HepG2 (cell line): ENCODE measurements around the gene IRF3. TPM values are rescaled to one million over a fixed set of nuclear protein-coding genes. Genes with fewer than 3 reads are reported as not detected.

ENCODE experiments used
- ATF7-NPFF ChIP-seq: sonication (generic); formaldehyde crosslinking; IDR thresholded peaks from 2 replicates; pipeline ENCODE4 v1.8.1; 2023; ENCODE audit warnings: mild to moderate bottlenecking, low read depth, missing genetic modification reagents, moderate library complexity
- CC2D1A ChIP-seq: sonication (generic); formaldehyde crosslinking; IDR thresholded peaks from 2 replicates; pipeline ENCODE4 v1.8.1; 2023; ENCODE audit warnings: mild to moderate bottlenecking, missing genetic modification reagents
- JUN ChIP-seq: sonication (generic); formaldehyde crosslinking; IDR thresholded peaks from 2 replicates; pipeline ENCODE4 v1.4.0; 2020; ENCODE audit warnings: mild to moderate bottlenecking, missing genetic modification reagents
- KDM4B ChIP-seq: sonication (generic); formaldehyde crosslinking; IDR thresholded peaks from 2 replicates; pipeline ENCODE4 v1.4.0; 2020; ENCODE audit warnings: missing genetic modification reagents
- MTERF4 ChIP-seq: sonication (generic); formaldehyde crosslinking; IDR thresholded peaks from 2 replicates; pipeline ENCODE4 v1.8.0; 2023; ENCODE audit warnings: mild to moderate bottlenecking, missing genetic modification reagents
- PTBP1 ChIP-seq: fragments of 200-400 bp; formaldehyde crosslinking; IDR thresholded peaks from 2 replicates; pipeline ENCODE4 v1.6.1; 2018; ENCODE audit warnings: low read length, low read depth; ENCODE audit not compliant: poor library complexity, severe bottlenecking
- RFX5 ChIP-seq: IDR thresholded peaks from 2 replicates; pipeline ENCODE4 v1.6.1; 2011; ENCODE audit warnings: low read depth, low read length, improper control_type of control experiment
- ZC3H13 ChIP-seq: sonication (generic); formaldehyde crosslinking; IDR thresholded peaks from 2 replicates; pipeline ENCODE4 v1.8.1; 2023; ENCODE audit warnings: mild to moderate bottlenecking, missing genetic modification reagents, moderate library complexity
- ZNF10 ChIP-seq: sonication (generic); formaldehyde crosslinking; IDR thresholded peaks from 2 replicates; pipeline ENCODE4 v1.4.0; 2020; ENCODE audit warnings: mild to moderate bottlenecking, low read depth, missing genetic modification reagents, borderline replicate concordance
- ZNF280D ChIP-seq: sonication (generic); formaldehyde crosslinking; IDR thresholded peaks from 2 replicates; pipeline ENCODE4 v1.5.1; 2020; ENCODE audit warnings: mild to moderate bottlenecking, missing genetic modification reagents
- ZNF317 ChIP-seq: sonication (generic); formaldehyde crosslinking; IDR thresholded peaks from 2 replicates; pipeline ENCODE4 v1.5.0; 2020; ENCODE audit warnings: mild to moderate bottlenecking, missing genetic modification reagents
- ZNF329 ChIP-seq: sonication (generic); formaldehyde crosslinking; IDR thresholded peaks from 2 replicates; pipeline ENCODE4 v1.9.0; 2021; ENCODE audit warnings: low read depth, mild to moderate bottlenecking, missing genetic modification reagents
- ZNF660 ChIP-seq: sonication (generic); formaldehyde crosslinking; IDR thresholded peaks from 2 replicates; pipeline ENCODE4 v1.5.1; 2020; ENCODE audit warnings: mild to moderate bottlenecking, low read depth, missing genetic modification reagents, borderline replicate concordance
- polyA plus RNA-seq, 8 experiments: library from polyadenylated mRNA; depleted of rRNA in 3 of 8; stranded (reverse) in 7 of 8; unstranded in 1 of 8; fragments of >200 nt; fragmentation: Illumina TruSeq in 4 of 8; extraction: Trizol in 4 of 8; gene quantifications; 2 replicates each; pipeline versions ENCODE4 v1.2.1 to v1.2.3, GENCODE V29; 2011 to 2016; ENCODE audit warnings: low read depth in 4 of 8, missing spikeins in 1 of 8, mixed read lengths in 1 of 8; ENCODE audit not compliant: insufficient read depth in 1 of 8
- total RNA-seq, 5 experiments: library from RNA; depleted of rRNA; stranded (reverse); fragments of >200 nt; fragmentation: Illumina TruSeq; extraction: Trizol; gene quantifications; 2 replicates each; pipeline ENCODE4 v1.2.3, GENCODE V29; 2016; ENCODE audit warnings: low read depth in 1 of 5
- TF ChIP-seq, protein P1 (sequence below): sonication (generic); formaldehyde crosslinking; IDR thresholded peaks from 2 replicates; pipeline ENCODE4 v1.5.1; 2020; ENCODE audit warnings: mild to moderate bottlenecking, missing genetic modification reagents, borderline replicate concordance
- TF ChIP-seq, protein P2 (sequence below): IDR thresholded peaks from 2 replicates; pipeline ENCODE4 v1.6.1; 2016; ENCODE audit warnings: low read depth, borderline replicate concordance

Gene IRF3
- total and polyA plus RNA-seq, 2 of the 13 experiments (the other 11 are each of a cell fraction or from before 2014, with no cell fraction given), result 61.9 to 65.5 TPM

DNA sequence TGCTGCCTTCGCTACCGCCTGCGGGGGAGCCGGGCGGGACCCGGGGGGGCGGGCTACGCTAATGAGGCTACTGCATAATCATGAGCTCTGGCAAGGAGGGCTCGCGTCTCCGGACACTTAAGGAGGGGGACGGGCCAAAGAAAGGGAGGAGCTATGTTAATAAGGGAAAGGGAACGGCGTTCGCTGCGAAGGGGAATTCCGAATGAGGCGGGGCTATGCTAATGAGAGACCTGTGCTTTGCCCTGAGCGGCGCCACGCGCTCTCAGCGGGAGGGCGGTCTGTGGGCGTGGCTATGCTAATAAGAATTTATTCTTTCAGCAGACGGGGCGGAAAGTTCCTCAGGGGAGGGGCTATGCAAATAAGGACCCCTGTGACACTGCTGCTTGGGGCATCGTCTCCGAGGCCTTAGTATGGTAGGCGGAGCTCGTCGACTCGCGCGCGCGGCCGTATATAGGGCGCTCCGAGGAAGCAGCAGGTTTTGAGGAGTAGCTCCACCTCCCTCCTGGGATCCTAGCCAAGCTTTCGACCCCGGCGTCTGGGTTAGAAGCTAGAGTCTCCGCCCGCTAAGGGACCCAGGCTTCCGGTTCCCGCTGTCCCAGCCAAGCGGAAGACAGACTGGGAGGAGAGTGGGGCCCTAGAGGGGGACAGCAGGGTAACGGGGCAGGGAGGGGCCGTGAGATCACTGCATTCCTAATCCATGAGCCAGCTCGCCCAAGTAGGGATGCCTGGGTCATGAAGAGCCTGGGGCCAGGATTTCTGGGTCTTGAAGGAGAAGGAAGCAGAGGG lies 25.4 kb downstream of the IRF3 start, which contains the start of gene RRAS (continued):
- TF ChIP-seq KDM4B (CRISPR knock-in tag), result no peak
- TF ChIP-seq JUN (CRISPR knock-in tag), result peak; percentile 98; the same call in 1 of the 2 replicates
- no peak for TF ChIP-seq ZNF280D
- TF ChIP-seq ZC3H13, result no peak
- TF ChIP-seq ATF7-NPFF (CRISPR knock-in tag), result no peak; the same call in 1 of the 2 replicates
- no peak for TF ChIP-seq ZNF660 (CRISPR knock-in tag)
- no peak for TF ChIP-seq CC2D1A (CRISPR knock-in tag)
- no peak for TF ChIP-seq ZNF10 (CRISPR knock-in tag)
- no peak for TF ChIP-seq ZNF329
- TF ChIP-seq MTERF4 (CRISPR knock-in tag), result no peak
- TF ChIP-seq ZNF317 (CRISPR knock-in tag), result peak; percentile 76
- no peak for TF ChIP-seq PTBP1
- TF ChIP-seq, protein P1, sequence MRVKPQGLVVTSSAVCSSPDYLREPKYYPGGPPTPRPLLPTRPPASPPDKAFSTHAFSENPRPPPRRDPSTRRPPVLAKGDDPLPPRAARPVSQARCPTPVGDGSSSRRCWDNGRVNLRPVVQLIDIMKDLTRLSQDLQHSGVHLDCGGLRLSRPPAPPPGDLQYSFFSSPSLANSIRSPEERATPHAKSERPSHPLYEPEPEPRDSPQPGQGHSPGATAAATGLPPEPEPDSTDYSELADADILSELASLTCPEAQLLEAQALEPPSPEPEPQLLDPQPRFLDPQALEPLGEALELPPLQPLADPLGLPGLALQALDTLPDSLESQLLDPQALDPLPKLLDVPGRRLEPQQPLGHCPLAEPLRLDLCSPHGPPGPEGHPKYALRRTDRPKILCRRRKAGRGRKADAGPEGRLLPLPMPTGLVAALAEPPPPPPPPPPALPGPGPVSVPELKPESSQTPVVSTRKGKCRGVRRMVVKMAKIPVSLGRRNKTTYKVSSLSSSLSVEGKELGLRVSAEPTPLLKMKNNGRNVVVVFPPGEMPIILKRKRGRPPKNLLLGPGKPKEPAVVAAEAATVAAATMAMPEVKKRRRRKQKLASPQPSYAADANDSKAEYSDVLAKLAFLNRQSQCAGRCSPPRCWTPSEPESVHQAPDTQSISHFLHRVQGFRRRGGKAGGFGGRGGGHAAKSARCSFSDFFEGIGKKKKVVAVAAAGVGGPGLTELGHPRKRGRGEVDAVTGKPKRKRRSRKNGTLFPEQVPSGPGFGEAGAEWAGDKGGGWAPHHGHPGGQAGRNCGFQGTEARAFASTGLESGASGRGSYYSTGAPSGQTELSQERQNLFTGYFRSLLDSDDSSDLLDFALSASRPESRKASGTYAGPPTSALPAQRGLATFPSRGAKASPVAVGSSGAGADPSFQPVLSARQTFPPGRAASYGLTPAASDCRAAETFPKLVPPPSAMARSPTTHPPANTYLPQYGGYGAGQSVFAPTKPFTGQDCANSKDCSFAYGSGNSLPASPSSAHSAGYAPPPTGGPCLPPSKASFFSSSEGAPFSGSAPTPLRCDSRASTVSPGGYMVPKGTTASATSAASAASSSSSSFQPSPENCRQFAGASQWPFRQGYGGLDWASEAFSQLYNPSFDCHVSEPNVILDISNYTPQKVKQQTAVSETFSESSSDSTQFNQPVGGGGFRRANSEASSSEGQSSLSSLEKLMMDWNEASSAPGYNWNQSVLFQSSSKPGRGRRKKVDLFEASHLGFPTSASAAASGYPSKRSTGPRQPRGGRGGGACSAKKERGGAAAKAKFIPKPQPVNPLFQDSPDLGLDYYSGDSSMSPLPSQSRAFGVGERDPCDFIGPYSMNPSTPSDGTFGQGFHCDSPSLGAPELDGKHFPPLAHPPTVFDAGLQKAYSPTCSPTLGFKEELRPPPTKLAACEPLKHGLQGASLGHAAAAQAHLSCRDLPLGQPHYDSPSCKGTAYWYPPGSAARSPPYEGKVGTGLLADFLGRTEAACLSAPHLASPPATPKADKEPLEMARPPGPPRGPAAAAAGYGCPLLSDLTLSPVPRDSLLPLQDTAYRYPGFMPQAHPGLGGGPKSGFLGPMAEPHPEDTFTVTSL (CRISPR knock-in tag), result no peak
- TF ChIP-seq, protein P2, sequence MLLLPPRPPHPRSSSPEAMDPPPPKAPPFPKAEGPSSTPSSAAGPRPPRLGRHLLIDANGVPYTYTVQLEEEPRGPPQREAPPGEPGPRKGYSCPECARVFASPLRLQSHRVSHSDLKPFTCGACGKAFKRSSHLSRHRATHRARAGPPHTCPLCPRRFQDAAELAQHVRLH (CRISPR knock-in tag), result no peak
- peak; percentile 31 for TF ChIP-seq RFX5
